K562 (cell line): Measurements from ENCODE around the gene ZNF213. TPM values are rescaled to one million over a fixed set of nuclear protein-coding genes. Genes with fewer than 3 reads are reported as not detected.

ENCODE experiments used
- FOXA3 ChIP-seq, 2 experiments: fragments of 450-650 bp in 1 of 2; sonication (generic) in 1 of 2; formaldehyde crosslinking; IDR thresholded peaks in 1 of 2; conservative IDR thresholded peaks in 1 of 2; 2 replicates each; pipeline versions ENCODE4 v1.4.0 to v1.8.0; 2020 to 2022; ENCODE audit warnings: mild to moderate bottlenecking in 2 of 2, missing genetic modification reagents in 1 of 2
- SMAD1 ChIP-seq: fragments of 150-350 bp; IDR thresholded peaks from 2 replicates; pipeline ENCODE4 v1.6.1; 2014; ENCODE audit warnings: low read length, low read depth; ENCODE audit not compliant: partially characterized antibody
- TGIF2 ChIP-seq: sonication (generic); formaldehyde crosslinking; IDR thresholded peaks from 2 replicates; pipeline ENCODE4 v1.8.1; 2022; ENCODE audit warnings: mild to moderate bottlenecking, missing genetic modification reagents, moderate library complexity
- ZNF274 ChIP-seq: IDR thresholded peaks from 2 replicates; pipeline ENCODE4 v1.6.1; 2011; ENCODE audit warnings: low read depth, mild to moderate bottlenecking, low read length, moderate library complexity, borderline replicate concordance
- ZNF644 ChIP-seq: fragments of 200-800 bp; sonication (Bioruptor generic); IDR thresholded peaks from 2 replicates; pipeline ENCODE4 v1.6.1; 2016; ENCODE audit warnings: low read depth, missing genetic modification characterization, missing compliant biosample characterization
- polyA plus RNA-seq, 8 experiments: library from polyadenylated mRNA; depleted of rRNA in 4 of 8; stranded (reverse) in 5 of 8; unstranded in 3 of 8; fragments of >200 nt; fragmentation: Nextera tagmentation in 2 of 8; fragmentation: Illumina TruSeq in 1 of 8; extraction: Ambion mirVana in 2 of 8; extraction: Trizol in 1 of 8; gene quantifications; 2 replicates each; pipeline versions ENCODE4 v1.2.1 to v1.2.3, GENCODE V29; 2011 to 2014; ENCODE audit warnings: inconsistent platforms in 1 of 8, missing spikeins in 1 of 8
- total RNA-seq, 7 experiments: library from RNA; depleted of rRNA in 6 of 7; stranded (reverse); fragments of >200 nt in 6 of 7; fragmentation: Illumina TruSeq in 2 of 7; extraction: Trizol in 2 of 7; gene quantifications; 2 replicates each; pipeline versions ENCODE4 v1.2.1 to v1.2.3, GENCODE V29; 2011 to 2021; ENCODE audit warnings: low replicate concordance in 1 of 7
- TF ChIP-seq, protein P1 (sequence below): fragments of 450-650 bp; IDR thresholded peaks from 2 replicates; pipeline ENCODE4 v1.6.1; 2018; ENCODE audit not compliant: partially characterized antibody
- TF ChIP-seq, protein P2 (sequence below): fragments of 250-450 bp; sonication (Bioruptor Pico); IDR thresholded peaks from 2 replicates; pipeline ENCODE4 v1.8.0; 2022; ENCODE audit warnings: moderate library complexity, mild to moderate bottlenecking, inconsistent platforms
- TF ChIP-seq, protein P3 (sequence below): fragments of 450-650 bp; IDR thresholded peaks from 2 replicates; pipeline ENCODE4 v1.6.1; 2016; ENCODE audit warnings: mild to moderate bottlenecking, moderate library complexity
- TF ChIP-seq, protein P4 (sequence below): fragments of 450-650 bp; IDR thresholded peaks from 2 replicates; pipeline ENCODE4 v1.6.1; 2017; ENCODE audit warnings: mild to moderate bottlenecking, moderate library complexity

The ZNF213 gene
- total and polyA plus RNA-seq, 9 of the 15 experiments (the other 6 are each of a cell fraction or from before 2014, with no cell fraction given), result 0.49 to 10.0 (median 1.8) TPM

DNA sequence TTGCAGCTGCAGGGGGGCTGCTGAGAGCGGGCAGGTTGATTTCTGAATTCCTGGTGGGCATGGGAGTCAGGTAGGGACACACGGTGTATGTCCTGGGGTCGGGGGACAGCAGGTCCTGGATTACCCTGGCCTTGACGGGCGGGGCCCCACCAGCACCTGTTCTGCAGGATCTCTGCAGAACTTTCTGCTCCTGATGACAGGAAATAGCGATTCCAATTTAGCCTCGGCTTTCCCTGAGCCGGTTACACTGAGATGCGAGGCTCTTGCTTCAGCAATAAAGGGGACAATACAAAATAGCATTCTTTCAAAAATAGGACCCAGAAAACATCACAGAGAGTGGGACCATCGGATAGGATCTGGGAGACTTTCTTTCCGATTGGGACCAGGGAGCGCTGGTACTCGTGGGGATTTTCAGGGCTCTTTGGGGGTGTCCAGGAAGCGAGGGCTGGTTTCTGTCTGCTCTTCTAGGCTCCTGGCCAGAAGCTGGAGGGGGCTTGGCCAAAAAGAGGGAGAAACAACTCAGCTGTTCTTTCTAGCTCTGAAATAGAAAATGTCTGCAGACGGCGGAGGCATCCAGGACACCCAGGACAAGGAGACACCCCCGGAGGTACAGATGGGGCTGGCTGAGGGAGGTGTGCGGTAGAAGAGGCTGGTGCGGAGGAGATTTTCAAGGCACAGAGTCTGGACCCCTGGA is 21.8 kb upstream of the ZNF213 start (continued):
- TF ChIP-seq, protein P1, sequence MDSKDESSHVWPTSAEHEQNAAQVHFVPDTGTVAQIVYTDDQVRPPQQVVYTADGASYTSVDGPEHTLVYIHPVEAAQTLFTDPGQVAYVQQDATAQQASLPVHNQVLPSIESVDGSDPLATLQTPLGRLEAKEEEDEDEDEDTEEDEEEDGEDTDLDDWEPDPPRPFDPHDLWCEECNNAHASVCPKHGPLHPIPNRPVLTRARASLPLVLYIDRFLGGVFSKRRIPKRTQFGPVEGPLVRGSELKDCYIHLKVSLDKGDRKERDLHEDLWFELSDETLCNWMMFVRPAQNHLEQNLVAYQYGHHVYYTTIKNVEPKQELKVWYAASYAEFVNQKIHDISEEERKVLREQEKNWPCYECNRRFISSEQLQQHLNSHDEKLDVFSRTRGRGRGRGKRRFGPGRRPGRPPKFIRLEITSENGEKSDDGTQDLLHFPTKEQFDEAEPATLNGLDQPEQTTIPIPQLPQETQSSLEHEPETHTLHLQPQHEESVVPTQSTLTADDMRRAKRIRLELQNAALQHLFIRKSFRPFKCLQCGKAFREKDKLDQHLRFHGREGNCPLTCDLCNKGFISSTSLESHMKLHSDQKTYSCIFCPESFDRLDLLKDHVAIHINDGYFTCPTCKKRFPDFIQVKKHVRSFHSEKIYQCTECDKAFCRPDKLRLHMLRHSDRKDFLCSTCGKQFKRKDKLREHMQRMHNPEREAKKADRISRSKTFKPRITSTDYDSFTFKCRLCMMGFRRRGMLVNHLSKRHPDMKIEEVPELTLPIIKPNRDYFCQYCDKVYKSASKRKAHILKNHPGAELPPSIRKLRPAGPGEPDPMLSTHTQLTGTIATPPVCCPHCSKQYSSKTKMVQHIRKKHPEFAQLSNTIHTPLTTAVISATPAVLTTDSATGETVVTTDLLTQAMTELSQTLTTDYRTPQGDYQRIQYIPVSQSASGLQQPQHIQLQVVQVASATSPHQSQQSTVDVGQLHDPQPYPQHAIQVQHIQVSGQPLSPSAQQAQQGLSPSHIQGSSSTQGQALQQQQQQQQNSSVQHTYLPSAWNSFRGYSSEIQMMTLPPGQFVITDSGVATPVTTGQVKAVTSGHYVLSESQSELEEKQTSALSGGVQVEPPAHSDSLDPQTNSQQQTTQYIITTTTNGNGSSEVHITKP, result peak; percentile 94
- TF ChIP-seq ZNF274, result no peak
- no peak for TF ChIP-seq SMAD1
- TF ChIP-seq, protein P2, sequence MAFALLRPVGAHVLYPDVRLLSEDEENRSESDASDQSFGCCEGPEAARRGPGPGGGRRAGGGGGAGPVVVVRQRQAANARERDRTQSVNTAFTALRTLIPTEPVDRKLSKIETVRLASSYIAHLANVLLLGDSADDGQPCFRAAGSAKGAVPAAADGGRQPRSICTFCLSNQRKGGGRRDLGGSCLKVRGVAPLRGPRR, result no peak
- TF ChIP-seq ZNF644 (tag), result no peak
- no peak for TF ChIP-seq FOXA3 (CRISPR knock-in tag; conservative IDR thresholded peaks at IDR 0.05 in 1 of 2, IDR thresholded peaks at IDR 0.05 in 1 of 2)
- TF ChIP-seq, protein P3, sequence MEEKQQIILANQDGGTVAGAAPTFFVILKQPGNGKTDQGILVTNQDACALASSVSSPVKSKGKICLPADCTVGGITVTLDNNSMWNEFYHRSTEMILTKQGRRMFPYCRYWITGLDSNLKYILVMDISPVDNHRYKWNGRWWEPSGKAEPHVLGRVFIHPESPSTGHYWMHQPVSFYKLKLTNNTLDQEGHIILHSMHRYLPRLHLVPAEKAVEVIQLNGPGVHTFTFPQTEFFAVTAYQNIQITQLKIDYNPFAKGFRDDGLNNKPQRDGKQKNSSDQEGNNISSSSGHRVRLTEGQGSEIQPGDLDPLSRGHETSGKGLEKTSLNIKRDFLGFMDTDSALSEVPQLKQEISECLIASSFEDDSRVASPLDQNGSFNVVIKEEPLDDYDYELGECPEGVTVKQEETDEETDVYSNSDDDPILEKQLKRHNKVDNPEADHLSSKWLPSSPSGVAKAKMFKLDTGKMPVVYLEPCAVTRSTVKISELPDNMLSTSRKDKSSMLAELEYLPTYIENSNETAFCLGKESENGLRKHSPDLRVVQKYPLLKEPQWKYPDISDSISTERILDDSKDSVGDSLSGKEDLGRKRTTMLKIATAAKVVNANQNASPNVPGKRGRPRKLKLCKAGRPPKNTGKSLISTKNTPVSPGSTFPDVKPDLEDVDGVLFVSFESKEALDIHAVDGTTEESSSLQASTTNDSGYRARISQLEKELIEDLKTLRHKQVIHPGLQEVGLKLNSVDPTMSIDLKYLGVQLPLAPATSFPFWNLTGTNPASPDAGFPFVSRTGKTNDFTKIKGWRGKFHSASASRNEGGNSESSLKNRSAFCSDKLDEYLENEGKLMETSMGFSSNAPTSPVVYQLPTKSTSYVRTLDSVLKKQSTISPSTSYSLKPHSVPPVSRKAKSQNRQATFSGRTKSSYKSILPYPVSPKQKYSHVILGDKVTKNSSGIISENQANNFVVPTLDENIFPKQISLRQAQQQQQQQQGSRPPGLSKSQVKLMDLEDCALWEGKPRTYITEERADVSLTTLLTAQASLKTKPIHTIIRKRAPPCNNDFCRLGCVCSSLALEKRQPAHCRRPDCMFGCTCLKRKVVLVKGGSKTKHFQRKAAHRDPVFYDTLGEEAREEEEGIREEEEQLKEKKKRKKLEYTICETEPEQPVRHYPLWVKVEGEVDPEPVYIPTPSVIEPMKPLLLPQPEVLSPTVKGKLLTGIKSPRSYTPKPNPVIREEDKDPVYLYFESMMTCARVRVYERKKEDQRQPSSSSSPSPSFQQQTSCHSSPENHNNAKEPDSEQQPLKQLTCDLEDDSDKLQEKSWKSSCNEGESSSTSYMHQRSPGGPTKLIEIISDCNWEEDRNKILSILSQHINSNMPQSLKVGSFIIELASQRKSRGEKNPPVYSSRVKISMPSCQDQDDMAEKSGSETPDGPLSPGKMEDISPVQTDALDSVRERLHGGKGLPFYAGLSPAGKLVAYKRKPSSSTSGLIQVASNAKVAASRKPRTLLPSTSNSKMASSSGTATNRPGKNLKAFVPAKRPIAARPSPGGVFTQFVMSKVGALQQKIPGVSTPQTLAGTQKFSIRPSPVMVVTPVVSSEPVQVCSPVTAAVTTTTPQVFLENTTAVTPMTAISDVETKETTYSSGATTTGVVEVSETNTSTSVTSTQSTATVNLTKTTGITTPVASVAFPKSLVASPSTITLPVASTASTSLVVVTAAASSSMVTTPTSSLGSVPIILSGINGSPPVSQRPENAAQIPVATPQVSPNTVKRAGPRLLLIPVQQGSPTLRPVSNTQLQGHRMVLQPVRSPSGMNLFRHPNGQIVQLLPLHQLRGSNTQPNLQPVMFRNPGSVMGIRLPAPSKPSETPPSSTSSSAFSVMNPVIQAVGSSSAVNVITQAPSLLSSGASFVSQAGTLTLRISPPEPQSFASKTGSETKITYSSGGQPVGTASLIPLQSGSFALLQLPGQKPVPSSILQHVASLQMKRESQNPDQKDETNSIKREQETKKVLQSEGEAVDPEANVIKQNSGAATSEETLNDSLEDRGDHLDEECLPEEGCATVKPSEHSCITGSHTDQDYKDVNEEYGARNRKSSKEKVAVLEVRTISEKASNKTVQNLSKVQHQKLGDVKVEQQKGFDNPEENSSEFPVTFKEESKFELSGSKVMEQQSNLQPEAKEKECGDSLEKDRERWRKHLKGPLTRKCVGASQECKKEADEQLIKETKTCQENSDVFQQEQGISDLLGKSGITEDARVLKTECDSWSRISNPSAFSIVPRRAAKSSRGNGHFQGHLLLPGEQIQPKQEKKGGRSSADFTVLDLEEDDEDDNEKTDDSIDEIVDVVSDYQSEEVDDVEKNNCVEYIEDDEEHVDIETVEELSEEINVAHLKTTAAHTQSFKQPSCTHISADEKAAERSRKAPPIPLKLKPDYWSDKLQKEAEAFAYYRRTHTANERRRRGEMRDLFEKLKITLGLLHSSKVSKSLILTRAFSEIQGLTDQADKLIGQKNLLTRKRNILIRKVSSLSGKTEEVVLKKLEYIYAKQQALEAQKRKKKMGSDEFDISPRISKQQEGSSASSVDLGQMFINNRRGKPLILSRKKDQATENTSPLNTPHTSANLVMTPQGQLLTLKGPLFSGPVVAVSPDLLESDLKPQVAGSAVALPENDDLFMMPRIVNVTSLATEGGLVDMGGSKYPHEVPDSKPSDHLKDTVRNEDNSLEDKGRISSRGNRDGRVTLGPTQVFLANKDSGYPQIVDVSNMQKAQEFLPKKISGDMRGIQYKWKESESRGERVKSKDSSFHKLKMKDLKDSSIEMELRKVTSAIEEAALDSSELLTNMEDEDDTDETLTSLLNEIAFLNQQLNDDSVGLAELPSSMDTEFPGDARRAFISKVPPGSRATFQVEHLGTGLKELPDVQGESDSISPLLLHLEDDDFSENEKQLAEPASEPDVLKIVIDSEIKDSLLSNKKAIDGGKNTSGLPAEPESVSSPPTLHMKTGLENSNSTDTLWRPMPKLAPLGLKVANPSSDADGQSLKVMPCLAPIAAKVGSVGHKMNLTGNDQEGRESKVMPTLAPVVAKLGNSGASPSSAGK, result no peak
- no peak for TF ChIP-seq TGIF2 (CRISPR knock-in tag)
- TF ChIP-seq, protein P4, sequence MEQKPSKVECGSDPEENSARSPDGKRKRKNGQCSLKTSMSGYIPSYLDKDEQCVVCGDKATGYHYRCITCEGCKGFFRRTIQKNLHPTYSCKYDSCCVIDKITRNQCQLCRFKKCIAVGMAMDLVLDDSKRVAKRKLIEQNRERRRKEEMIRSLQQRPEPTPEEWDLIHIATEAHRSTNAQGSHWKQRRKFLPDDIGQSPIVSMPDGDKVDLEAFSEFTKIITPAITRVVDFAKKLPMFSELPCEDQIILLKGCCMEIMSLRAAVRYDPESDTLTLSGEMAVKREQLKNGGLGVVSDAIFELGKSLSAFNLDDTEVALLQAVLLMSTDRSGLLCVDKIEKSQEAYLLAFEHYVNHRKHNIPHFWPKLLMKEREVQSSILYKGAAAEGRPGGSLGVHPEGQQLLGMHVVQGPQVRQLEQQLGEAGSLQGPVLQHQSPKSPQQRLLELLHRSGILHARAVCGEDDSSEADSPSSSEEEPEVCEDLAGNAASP, result no peak
